Lung (tissue), 12 donors: ENCODE measurements around the gene PCYT2. TPM values are rescaled to one million over a fixed set of nuclear protein-coding genes. Genes with fewer than 3 reads are reported as not detected.

Experiments used
- ATAC-seq: fragments of 200-7000 bp; cut with Tn5 transposase; one replicate; pipeline ENCODE4 v1.9.1; 2020; ENCODE audit warnings: moderate number of reproducible peaks; ENCODE audit not compliant: insufficient read depth, low FRiP score
- DNase-seq, 3 donors: peaks; one replicate each; pipeline ENCODE4 v3.0.0-alpha.2; 2013 to 2017
- H3K27ac ChIP-seq, 2 donors: one replicate each; pipeline ENCODE4 v1.5.1; 2013; ENCODE audit warnings: mild to moderate bottlenecking in 2 of 2, moderate library complexity in 2 of 2, control low read depth in 1 of 2, inconsistent platforms in 1 of 2, low read depth in 1 of 2, low read length in 1 of 2
- H3K27me3 ChIP-seq, 3 donors: one replicate each; pipeline ENCODE4 v1.5.1; 2013; ENCODE audit warnings: low read length in 2 of 3; ENCODE audit not compliant: control insufficient read depth in 3 of 3, insufficient read depth in 3 of 3
- H3K36me3 ChIP-seq, 4 donors: one replicate each; pipeline ENCODE4 v1.5.1; 2013; ENCODE audit warnings: low read length in 4 of 4, mild to moderate bottlenecking in 1 of 4, moderate library complexity in 1 of 4; ENCODE audit not compliant: control insufficient read depth in 4 of 4, insufficient read depth in 4 of 4
- H3K4me1 ChIP-seq, 5 donors: one replicate each; pipeline ENCODE4 v1.5.1; 2013; ENCODE audit warnings: low read length in 5 of 5, mild to moderate bottlenecking in 2 of 5, moderate library complexity in 1 of 5; ENCODE audit not compliant: control insufficient read depth in 5 of 5, insufficient read depth in 5 of 5
- H3K4me3 ChIP-seq: one replicate; pipeline ENCODE4 v1.5.1; 2013; ENCODE audit warnings: mild to moderate bottlenecking, control low read depth, moderate library complexity
- H3K9ac ChIP-seq, 2 donors: one replicate each; pipeline ENCODE4 v1.5.1; 2013; ENCODE audit warnings: low read length in 2 of 2, control low read depth in 1 of 2; ENCODE audit not compliant: insufficient read depth in 1 of 2
- H3K9me3 ChIP-seq, 4 donors: one replicate each; pipeline ENCODE4 v1.5.1; 2013; ENCODE audit warnings: low read length in 3 of 4, mild to moderate bottlenecking in 1 of 4, moderate library complexity in 1 of 4; ENCODE audit not compliant: control insufficient read depth in 4 of 4, insufficient read depth in 3 of 4
- CTCF ChIP-seq: IDR thresholded peaks from 2 replicates; pipeline ENCODE4 v1.5.1; 2012; ENCODE audit warnings: mild to moderate bottlenecking; ENCODE audit errors: control extremely low read depth, extremely low read depth
- WGBS, 2 donors: extraction: QIAGEN DNeasy Blood & Tissue Kit; methylation state at CpG; one replicate each; pipeline ENCODE4 v1.1.7; 2013; 5-methylcytosine and 5-hydroxymethylcytosine counted together
- polyA plus RNA-seq, 2 donors: library from polyadenylated mRNA; stranded (reverse); fragments of 200-250 nt; gene quantifications; one replicate each; pipeline ENCODE4 v1.2.1, GENCODE V29; 2013
- total RNA-seq, 2 donors: library from RNA; depleted of rRNA in 1 of 2; stranded (reverse); fragments of >200 nt in 1 of 2; gene quantifications; one replicate each; pipeline ENCODE4 v1.2.1, GENCODE V29; 2014 to 2021
- donor health status: control.
- donor health status: control.
- donor health status: Bipolar disorder and iron deficiency.
- donor health status: healthy.
- donor health status: DM: yes; HTN: yes; CAD: no.

The PCYT2 gene
- total and polyA plus RNA-seq, 4 donors, result 23.0 to 91.6 (median 67.5) TPM

- H3K27ac ChIP-seq, result no peak overlapping the region
- ATAC-seq (no peak), DNase-seq (no peak)
- no peak for TF ChIP-seq CTCF
- H3K4me1 ChIP-seq, result peaks cover 0 to 3% (median 2%) of the 10 kb centered on the region in 5 donors
- no peaks in the 10 kb centered on the region for H3K27me3 ChIP-seq
- peaks cover 18 to 45% (median 33%) of the 10 kb centered on the region in 4 donors for H3K36me3 ChIP-seq
- H3K9ac ChIP-seq, result no peak overlapping the region
- H3K9me3 ChIP-seq, result no peaks in the 10 kb centered on the region
- 95 to 97% methylated on average over 5 of the region's 5 CpGs for WGBS, 2 donors
- H3K4me3 ChIP-seq, result no peak overlapping the region
These were observed 26.2 kb downstream of the PCYT2 start for GRCh38 chr17:81884968-81885367.

- DNase-seq (no peak), ATAC-seq (no peak)
- no peak for TF ChIP-seq CTCF
- peaks cover 18 to 45% (median 29%) of the 10 kb centered on the region in 4 donors for H3K36me3 ChIP-seq
- H3K27ac ChIP-seq, result no peak overlapping the region
- no peaks in the 10 kb centered on the region for H3K9me3 ChIP-seq
- no peak overlapping the region for H3K4me3 ChIP-seq
- no peaks in the 10 kb centered on the region for H3K4me1 ChIP-seq
- 76 to 83% methylated on average over 11 of the region's 11 CpGs for WGBS, 2 donors
- H3K9ac ChIP-seq, result no peak overlapping the region
- H3K27me3 ChIP-seq, result no peaks in the 10 kb centered on the region
These were observed 26.7 kb downstream of the PCYT2 start for GRCh38 chr17:81884520-81884919.

GRCh38 chr17:81879121-81879520 lies 32.1 kb downstream of the PCYT2 start:
- no peak overlapping the region for H3K27ac ChIP-seq
- H3K4me3 ChIP-seq, result no peak overlapping the region
- DNase-seq (no peak), ATAC-seq (no peak)
- no peak for TF ChIP-seq CTCF
- H3K36me3 ChIP-seq, result peaks cover 0 to 12% (median 9%) of the 10 kb centered on the region in 4 donors
- no peaks in the 10 kb centered on the region for H3K4me1 ChIP-seq
- H3K9me3 ChIP-seq, result no peaks in the 10 kb centered on the region
- no peaks in the 10 kb centered on the region for H3K27me3 ChIP-seq
- WGBS, 2 donors, result 93 to 95% methylated on average over 5 of the region's 5 CpGs
- H3K9ac ChIP-seq, result no peak overlapping the region

- ATAC-seq (no peak), DNase-seq (no peak)
- H3K4me1 ChIP-seq, result no peaks in the 10 kb centered on the region
- no peaks in the 10 kb centered on the region for H3K9me3 ChIP-seq
- 95 to 97% methylated on average over 3 of the region's 3 CpGs for whole genome bisulfite sequencing, 2 donors
- H3K36me3 ChIP-seq, result peaks cover 0 to 11% (median 8%) of the 10 kb centered on the region in 4 donors
- H3K27ac ChIP-seq, result no peak overlapping the region
- no peak for TF ChIP-seq CTCF
- no peak overlapping the region for H3K9ac ChIP-seq
- H3K27me3 ChIP-seq, result no peaks in the 10 kb centered on the region
- H3K4me3 ChIP-seq, result no peak overlapping the region
These were observed 32.9 kb downstream of the PCYT2 start for GRCh38 chr17:81878294-81878693.
